Measurements from ENCODE around the gene IL17F. TPM values are rescaled to one million over a fixed set of nuclear protein-coding genes. Genes with fewer than 3 reads are reported as not detected.

Gene IL17F
- total RNA-seq (2021; fragmentation: NEBNext Ultra II Directional; extraction: Animal tissue kit (Norgen Biotek cat#: 25700)) (not detected in 2 replicates), polyA plus RNA-seq (2011; rRNA removed) (0.08 TPM in 1 of 2 replicates, not detected in the other), polyA minus RNA-seq (2011; rRNA and poly(A)+ RNA removed) (not detected in 2 replicates)
- not detected for polyA plus RNA-seq (2011; cell fraction: cytosol; rRNA removed)
- not detected for polyA plus RNA-seq (2011; cell fraction: nucleus; rRNA removed)
- not detected in 4 replicates for polyA plus RNA-seq (2012, experiment 1 of 2)
- not detected for polyA plus RNA-seq (2012, experiment 2 of 2)
- polyA plus RNA-seq (2013, experiment 1 of 2): not detected
- polyA plus RNA-seq (2013, experiment 2 of 2): not detected
- polyA minus RNA-seq (2011; cell fraction: cytosol; rRNA and poly(A)+ RNA removed): not detected
- polyA minus RNA-seq (2011; cell fraction: nucleus; rRNA and poly(A)+ RNA removed): not detected
- long read RNA-seq, experiment 1: 0 reads
- long read RNA-seq, experiment 2: 0 reads

- H2AFZ ChIP-seq (ENCODE audit: low read length): no peak within 1 kb of the TSS
- H4K91ac ChIP-seq (replicated peaks; ENCODE audit: insufficient read length, low read length): no peak within 1 kb of the TSS
- H3K27me3 ChIP-seq (replicated peaks in 1 of 4; ENCODE audit: control insufficient read depth in 3 of 4, extremely low read depth in 1 of 4, insufficient read depth in 3 of 4, low read length in 3 of 4): no peaks in the 10 kb centered on the region
- no peak within 1 kb of the TSS for H3K14ac ChIP-seq (ENCODE audit: insufficient read length)
- ChIA-PET CTCF (ENCODE audit: partially characterized antibody) (interaction anchor here (8.9 kb wide), 1 partner anchor 13 kb away, joined by 66 read pairs; no protein-coding TSS in a partner anchor), POLR2A (ENCODE audit: partially characterized antibody) (interaction anchor here (1.9 kb wide), 1 partner anchor 29 kb away, joined by 4 read pairs; no protein-coding TSS in a partner anchor)
- H3K4ac ChIP-seq (replicated peaks; ENCODE audit: insufficient read length, low read depth, low read length): no peak within 1 kb of the TSS
- H3K23me2 ChIP-seq (ENCODE audit: low read depth, low read length): no peaks in the 10 kb centered on the region
- no peak within 1 kb of the TSS for H2BK20ac ChIP-seq (ENCODE audit: low read length)
- H3K79me1 ChIP-seq (ENCODE audit: low read depth, low read length): no peaks in the 10 kb centered on the region
- no peaks in the 10 kb centered on the region for H3K36me3 ChIP-seq (ENCODE audit: control insufficient read depth in 2 of 4, insufficient read depth in 4 of 4, low read length in 3 of 4)
- FAIRE-seq: no peak
- H4K8ac ChIP-seq (ENCODE audit: extremely low read depth, insufficient read depth, low read length): no peak within 1 kb of the TSS
- H3K4me2 ChIP-seq (ENCODE audit: insufficient read depth in 1 of 2, low read depth in 2 of 2, low read length in 2 of 2): no peak within 1 kb of the TSS
- no peak within 1 kb of the TSS for H3K56ac ChIP-seq (replicated peaks; ENCODE audit: insufficient read length, low read depth, low read length)
- WGBS, 2 experiments (ENCODE audit: extremely low coverage in 1 of 2, insufficient coverage in 1 of 2, insufficient read length in 1 of 2, insufficient replicate concordance in 2 of 2, low coverage in 1 of 2, low lambda C conversion rate in 2 of 2, missing lambda C conversion rate in 1 of 2): 94% methylated on average over 5 of the region's 5 CpGs; no CpG with 5 or more reads in 1 of the 2 experiments
- no peak for DNase-seq (ENCODE audit: low read depth in 1 of 2, low spot score in 2 of 2)
- no peak within 1 kb of the TSS for H3K18ac ChIP-seq (ENCODE audit: extremely low read depth, low read length)
- no peak within 1 kb of the TSS for H2AK5ac ChIP-seq (ENCODE audit: low read depth, low read length)
- H2BK120ac ChIP-seq (replicated peaks; ENCODE audit: low read depth, low read length): no peak within 1 kb of the TSS
- H3K9ac ChIP-seq (replicated peaks in 1 of 4; ENCODE audit: extremely low read depth in 1 of 4, low read depth in 3 of 4, low read length in 3 of 4): no peak within 1 kb of the TSS
- H3K4me1 ChIP-seq (replicated peaks in 1 of 4; ENCODE audit: control insufficient read depth in 3 of 4, insufficient read depth in 4 of 4, low read length in 3 of 4): no peaks in the 10 kb centered on the region
- H3K4me3 ChIP-seq (ENCODE audit: extremely low read depth in 1 of 4, insufficient read depth in 2 of 4, low read depth in 3 of 4, low read length in 4 of 4): no peak within 1 kb of the TSS
- H4K5ac ChIP-seq (ENCODE audit: insufficient read length, low read depth, low read length): no peak within 1 kb of the TSS
- no peak within 1 kb of the TSS for H2BK5ac ChIP-seq (ENCODE audit: low read depth, low read length)
- H4K20me1 ChIP-seq (replicated peaks in 1 of 2; ENCODE audit: control insufficient read depth in 1 of 2, insufficient read depth in 2 of 2, low read length in 2 of 2): no peaks in the 10 kb centered on the region
- no peak within 1 kb of the TSS for H3K23ac ChIP-seq (ENCODE audit: insufficient read length)
- H3K27ac ChIP-seq (ENCODE audit: low read depth, low read length): no peak within 1 kb of the TSS
- H2BK15ac ChIP-seq (ENCODE audit: low read length): no peak within 1 kb of the TSS
- H3K9me3 ChIP-seq (ENCODE audit: insufficient read depth in 2 of 2, low read depth in 1 of 2, low read length in 1 of 2): no peaks in the 10 kb centered on the region
- no peaks in the 10 kb centered on the region for H3K79me2 ChIP-seq (ENCODE audit: control insufficient read depth in 1 of 2, insufficient read depth in 2 of 2, low read length in 2 of 2)
- H2BK12ac ChIP-seq (ENCODE audit: low read depth, low read length): no peak within 1 kb of the TSS
- no peak for TF ChIP-seq BCL11A (IDR thresholded peaks at IDR 0.05; ENCODE audit: low read depth in 2 of 2, low read length in 2 of 2)
Measured at GRCh38 chr6:52244400-52244799, at the start of gene IL17F. IL17F (minus strand) TSS chr6:52244500; CDS start chr6:52244429, 71 bp downstream.
